CD4-positive, alpha-beta T cell treated with Interleukin-4 for 4 hours (primary cell): ENCODE measurements around the gene GAP43.

Experiments used
- DNase-seq: peaks from one replicate; pipeline ENCODE4 v3.0.0-alpha.2; 2020

Gene GAP43

GRCh38 chr3:115627180-115628074 lies 4.1 kb downstream of the GAP43 start:
- DNase-seq, result no peak

- DNase-seq, result no peak
Observed at GRCh38 chr3:115628075-115628412, 4.7 kb downstream of the GAP43 start.

- no peak for DNase-seq
Observed at GRCh38 chr3:115630850-115631249, 7.5 kb downstream of the GAP43 start.

- no peak for DNase-seq
Observed at GRCh38 chr3:115632026-115632425, 8.7 kb downstream of the GAP43 start.

GRCh38 chr3:115633467-115633866 lies 10.2 kb downstream of the GAP43 start:
- no peak for DNase-seq

- no peak for DNase-seq
Observed at GRCh38 chr3:115634052-115634451, 10.7 kb downstream of the GAP43 start.

GRCh38 chr3:115635406-115635805 lies 12.1 kb downstream of the GAP43 start:
- no peak for DNase-seq

- no peak for DNase-seq
Observed at GRCh38 chr3:115638241-115638640, 14.9 kb downstream of the GAP43 start.

GRCh38 chr3:115638991-115639390 lies 15.7 kb downstream of the GAP43 start:
- no peak for DNase-seq

- no peak for DNase-seq
Observed at GRCh38 chr3:115644391-115644790, 21.1 kb downstream of the GAP43 start.

GRCh38 chr3:115646027-115646690 lies 22.8 kb downstream of the GAP43 start:
- DNase-seq, result no peak

GRCh38 chr3:115648559-115648958 lies 25.2 kb downstream of the GAP43 start:
- no peak for DNase-seq

- no peak for DNase-seq
Observed at GRCh38 chr3:115651087-115651486, 27.8 kb downstream of the GAP43 start.

GRCh38 chr3:115651599-115651998 lies 28.3 kb downstream of the GAP43 start:
- DNase-seq, result no peak

GRCh38 chr3:115652738-115653137 lies 29.4 kb downstream of the GAP43 start:
- no peak for DNase-seq

GRCh38 chr3:115655761-115656282 lies 32.5 kb downstream of the GAP43 start:
- DNase-seq, result no peak

GRCh38 chr3:115657168-115657567 lies 33.9 kb downstream of the GAP43 start:
- DNase-seq, result no peak

GRCh38 chr3:115658032-115658336 lies 34.7 kb downstream of the GAP43 start:
- DNase-seq, result no peak

- DNase-seq, result peak; percentile 72
Observed at GRCh38 chr3:115658337-115659181, 35.2 kb downstream of the GAP43 start.

GRCh38 chr3:115659253-115660220 lies 36.2 kb downstream of the GAP43 start:
- DNase-seq, result no peak

- DNase-seq, result no peak
Observed at GRCh38 chr3:115660646-115661337, 37.5 kb downstream of the GAP43 start.

GRCh38 chr3:115662356-115662755 lies 39.0 kb downstream of the GAP43 start:
- DNase-seq, result no peak
